H1 (cell line): Measurements from ENCODE around the gene CEP128. TPM values are rescaled to one million over a fixed set of nuclear protein-coding genes. Genes with fewer than 3 reads are reported as not detected.

Source experiments
- CTCF ChIA-PET: fragments of 300-600 bp; sonication (Branson Sonifier 250); formaldehyde crosslinking; loops from one replicate; lab custom pipeline; 2021; ENCODE audit not compliant: partially characterized antibody; lab: Charles Lee
- POLR2A ChIA-PET: fragments of 300-600 bp; sonication (Branson Sonifier 250); formaldehyde crosslinking; loops from one replicate; lab custom pipeline; 2021; ENCODE audit warnings: inconsistent platforms; ENCODE audit not compliant: partially characterized antibody; lab: Charles Lee
- DNase-seq, 2 experiments: peaks; one replicate each; pipeline versions ENCODE4 v3.0.0 to v3.0.0-alpha.2; 2010 to 2022; ENCODE audit warnings: low spot score in 2 of 2, low read depth in 1 of 2, mixed read lengths in 1 of 2
- FAIRE-seq: peaks from 2 replicates; lab custom pipeline; 2011; peaks lifted over from hg19 to GRCh38; lab: Jason Lieb, UNC
- H2AFZ ChIP-seq: 2 replicates; pipeline ENCODE4 v1.8.1; 2012; ENCODE audit warnings: low read length, inconsistent platforms
- H2AK5ac ChIP-seq: 2 replicates; pipeline ENCODE4 v1.6.1; 2013; ENCODE audit warnings: low read depth, low read length
- H2BK120ac ChIP-seq: replicated peaks from 2 replicates; pipeline ENCODE3; 2013; ENCODE audit warnings: low read depth, low read length, inconsistent platforms
- H2BK12ac ChIP-seq: 2 replicates; pipeline ENCODE4 v1.6.1; 2013; ENCODE audit warnings: low read depth, low read length
- H2BK15ac ChIP-seq: 2 replicates; pipeline ENCODE4 v1.6.1; 2013; ENCODE audit warnings: low read length
- H2BK20ac ChIP-seq: 2 replicates; pipeline ENCODE4 v1.6.1; 2013; ENCODE audit warnings: low read length
- H2BK5ac ChIP-seq: 2 replicates; pipeline ENCODE4 v1.6.1; 2013; ENCODE audit warnings: low read depth, low read length
- H3K14ac ChIP-seq: 2 replicates; pipeline ENCODE4 v1.6.1; 2013; ENCODE audit warnings: inconsistent platforms; ENCODE audit not compliant: insufficient read length
- H3K18ac ChIP-seq: 2 replicates; pipeline ENCODE4 v1.6.1; 2013; ENCODE audit warnings: low read length; ENCODE audit errors: extremely low read depth
- H3K23ac ChIP-seq: 2 replicates; pipeline ENCODE4 v1.6.1; 2013; ENCODE audit warnings: inconsistent platforms; ENCODE audit not compliant: insufficient read length
- H3K23me2 ChIP-seq: 2 replicates; pipeline ENCODE4 v1.6.1; 2013; ENCODE audit warnings: low read depth, low read length
- H3K27ac ChIP-seq: 2 replicates; pipeline ENCODE4 v1.6.1; 2011; ENCODE audit warnings: low read depth, low read length, inconsistent platforms
- H3K27me3 ChIP-seq, 4 experiments: replicated peaks in 1 of 4; 1 replicate in 1 of 4; 2 replicates in 3 of 4; pipeline versions ENCODE4 v1.6.1 to v1.8.1; 2011 to 2013; ENCODE audit warnings: low read length in 3 of 4, mild to moderate bottlenecking in 3 of 4, inconsistent platforms in 2 of 4, mixed read lengths in 2 of 4, moderate library complexity in 1 of 4; ENCODE audit not compliant: control insufficient read depth in 3 of 4, insufficient read depth in 3 of 4; ENCODE audit errors: extremely low read depth in 1 of 4
- H3K36me3 ChIP-seq, 4 experiments: 2 replicates each; pipeline versions ENCODE4 v1.6.1 to v1.8.1; 2011 to 2013; ENCODE audit warnings: mild to moderate bottlenecking in 4 of 4, low read length in 3 of 4, moderate library complexity in 2 of 4, control low read depth in 1 of 4, inconsistent platforms in 1 of 4; ENCODE audit not compliant: insufficient read depth in 4 of 4, control insufficient read depth in 2 of 4
- H3K4ac ChIP-seq: replicated peaks from 2 replicates; pipeline ENCODE3; 2013; ENCODE audit warnings: low read length, low read depth, mixed read lengths, inconsistent platforms; ENCODE audit not compliant: insufficient read length
- H3K4me1 ChIP-seq, 4 experiments: replicated peaks in 1 of 4; 1 replicate in 1 of 4; 2 replicates in 3 of 4; pipeline versions ENCODE4 v1.6.1 to v1.8.1; 2011 to 2013; ENCODE audit warnings: low read length in 3 of 4, inconsistent platforms in 2 of 4, mixed read lengths in 1 of 4; ENCODE audit not compliant: insufficient read depth in 4 of 4, control insufficient read depth in 3 of 4
- H3K4me2 ChIP-seq, 2 experiments: 2 replicates each; pipeline versions ENCODE4 v1.6.1 to v1.8.1; 2011 to 2013; ENCODE audit warnings: low read depth in 2 of 2, low read length in 2 of 2, control low read depth in 1 of 2, inconsistent platforms in 1 of 2, mild to moderate bottlenecking in 1 of 2; ENCODE audit not compliant: insufficient read depth in 1 of 2
- H3K4me3 ChIP-seq, 4 experiments: fragments of 200-600, 300-600 bp in 1 of 4; sonication (generic), shearing (Covaris generic), sonication (Bioruptor Twin) in 1 of 4; 2 replicates each; pipeline versions ENCODE4 v1.5.1 to v1.8.1; 2011 to 2016; ENCODE audit warnings: low read length in 4 of 4, low read depth in 3 of 4, control low read depth in 2 of 4, inconsistent platforms in 2 of 4, mild to moderate bottlenecking in 2 of 4, mixed read lengths in 1 of 4, moderate library complexity in 1 of 4; ENCODE audit not compliant: insufficient read depth in 2 of 4; ENCODE audit errors: extremely low read depth in 1 of 4
- H3K56ac ChIP-seq: replicated peaks from 2 replicates; pipeline ENCODE3; 2013; ENCODE audit warnings: low read depth, mild to moderate bottlenecking, mixed read lengths, low read length, inconsistent platforms; ENCODE audit not compliant: insufficient read length
- H3K79me1 ChIP-seq: 2 replicates; pipeline ENCODE4 v1.6.1; 2013; ENCODE audit warnings: low read depth, low read length, control low read depth
- H3K79me2 ChIP-seq, 2 experiments: 2 replicates each; pipeline versions ENCODE4 v1.6.1 to v1.8.1; 2012 to 2013; ENCODE audit warnings: low read length in 2 of 2, mild to moderate bottlenecking in 2 of 2, inconsistent platforms in 1 of 2; ENCODE audit not compliant: insufficient read depth in 2 of 2, control insufficient read depth in 1 of 2
- H3K9ac ChIP-seq, 4 experiments: replicated peaks in 1 of 4; 1 replicate in 1 of 4; 2 replicates in 3 of 4; pipeline versions ENCODE4 v1.6.1 to v1.8.1; 2011 to 2013; ENCODE audit warnings: low read depth in 3 of 4, low read length in 3 of 4, control low read depth in 2 of 4, mild to moderate bottlenecking in 2 of 4, moderate library complexity in 2 of 4, inconsistent platforms in 1 of 4; ENCODE audit errors: extremely low read depth in 1 of 4
- H3K9me3 ChIP-seq, 2 experiments: 2 replicates each; pipeline versions ENCODE4 v1.6.1 to v1.8.1; 2012 to 2013; ENCODE audit warnings: mild to moderate bottlenecking in 2 of 2, moderate library complexity in 2 of 2, control low read depth in 1 of 2, inconsistent platforms in 1 of 2, low read depth in 1 of 2, low read length in 1 of 2, mixed read lengths in 1 of 2; ENCODE audit not compliant: insufficient read depth in 2 of 2
- H4K20me1 ChIP-seq, 2 experiments: replicated peaks in 1 of 2; 2 replicates each; pipeline versions ENCODE3 to v1.8.1; 2011 to 2013; ENCODE audit warnings: inconsistent platforms in 2 of 2, low read length in 2 of 2, mild to moderate bottlenecking in 1 of 2; ENCODE audit not compliant: insufficient read depth in 2 of 2, control insufficient read depth in 1 of 2
- H4K5ac ChIP-seq: 2 replicates; pipeline ENCODE4 v1.6.1; 2013; ENCODE audit warnings: low read length, low read depth, mixed read lengths, inconsistent platforms; ENCODE audit not compliant: insufficient read length
- H4K8ac ChIP-seq: 2 replicates; pipeline ENCODE4 v1.8.0; 2013; ENCODE audit warnings: mild to moderate bottlenecking, moderate library complexity, low read length, inconsistent platforms; ENCODE audit not compliant: insufficient read depth; ENCODE audit errors: extremely low read depth
- H4K91ac ChIP-seq: replicated peaks from 2 replicates; pipeline ENCODE3; 2013; ENCODE audit warnings: low read length, mixed read lengths, inconsistent platforms; ENCODE audit not compliant: insufficient read length
- BRCA1 ChIP-seq: IDR thresholded peaks from 2 replicates; pipeline ENCODE4 v1.6.1; 2012; ENCODE audit warnings: low read depth, low read length, improper control_type of control experiment
- GTF2F1 ChIP-seq: IDR thresholded peaks from 2 replicates; pipeline ENCODE4 v1.6.1; 2012; ENCODE audit warnings: low read depth, low read length, improper control_type of control experiment, borderline replicate concordance
- JUN ChIP-seq: IDR thresholded peaks from 2 replicates; pipeline ENCODE4 v1.6.1; 2011; ENCODE audit warnings: low read depth, mild to moderate bottlenecking, improper control_type of control experiment, low read length
- JUND ChIP-seq: IDR thresholded peaks from 2 replicates; pipeline ENCODE4 v1.6.1; 2011; ENCODE audit warnings: mild to moderate bottlenecking, improper control_type of control experiment, low read length
- NRF1 ChIP-seq: IDR thresholded peaks from 2 replicates; pipeline ENCODE4 v1.6.1; 2011; ENCODE audit warnings: mild to moderate bottlenecking, low read depth, low read length, improper control_type of control experiment
- RXRA ChIP-seq: IDR thresholded peaks from 2 replicates; pipeline ENCODE4 v1.6.1; 2011; ENCODE audit warnings: low read depth, mild to moderate bottlenecking, low read length, moderate library complexity; ENCODE audit not compliant: insufficient read depth
- WGBS, 2 experiments: shearing (Covaris generic) in 1 of 2; methylation state at CpG; one replicate each; pipeline versions ENCODE4 v1.1.6 to v1.1.7; 2013 to 2015; ENCODE audit warnings: low lambda C conversion rate in 2 of 2, mixed read lengths in 2 of 2, inconsistent platforms in 1 of 2, low coverage in 1 of 2, missing lambda C conversion rate in 1 of 2; ENCODE audit not compliant: insufficient replicate concordance in 2 of 2, insufficient coverage in 1 of 2, insufficient read length in 1 of 2; ENCODE audit errors: extremely low coverage in 1 of 2, missing lambda C conversion rate in 1 of 2; 5-methylcytosine and 5-hydroxymethylcytosine counted together
- polyA plus RNA-seq, 7 experiments: library from polyadenylated mRNA; depleted of rRNA in 3 of 7; stranded (reverse) in 5 of 7; unstranded in 2 of 7; fragments of >200 nt in 5 of 7; fragments of 200-250 nt in 2 of 7; gene quantifications; 1 replicate in 5 of 7; 2 replicates in 1 of 7; 4 replicates in 1 of 7; pipeline versions ENCODE4 v1.2.1 to v1.2.3, GENCODE V29; 2011 to 2013; ENCODE audit warnings: missing spikeins in 2 of 7, mixed read lengths in 2 of 7
- total RNA-seq: library from RNA; stranded (reverse); fragmentation: NEBNext Ultra II Directional; extraction: Animal tissue kit (Norgen Biotek cat#: 25700); gene quantifications from 2 replicates; pipeline ENCODE4 v1.2.1, GENCODE V29; 2021

CEP128 gene
- total and polyA plus RNA-seq, 2 of the 8 experiments (the other 6 are each of a cell fraction or from before 2014, with no cell fraction given), result 1.9 to 17.0 TPM

GRCh38 chr14:80681651-80682050, 259.9 kb downstream of the CEP128 start:
- H3K79me2 ChIP-seq, result no peaks in the 10 kb centered on the region
- no peaks in the 10 kb centered on the region for H4K20me1 ChIP-seq
- no peak overlapping the region for H3K4me3 ChIP-seq
- H2BK15ac ChIP-seq, result no peak overlapping the region
- H3K14ac ChIP-seq, result no peak overlapping the region
- H4K8ac ChIP-seq, result no peak overlapping the region
- no peak overlapping the region for H3K56ac ChIP-seq
- POLR2A ChIA-PET, result no interaction called here
- no peak overlapping the region for H3K27ac ChIP-seq
- no peaks in the 10 kb centered on the region for H3K79me1 ChIP-seq
- no peak overlapping the region for H2AFZ ChIP-seq
- CTCF ChIA-PET, result no interaction called here
- no peak overlapping the region for H3K4me2 ChIP-seq
- no peak overlapping the region for H2AK5ac ChIP-seq
- H3K23me2 ChIP-seq, result no peaks in the 10 kb centered on the region
- no peak overlapping the region for H3K18ac ChIP-seq
- no peak overlapping the region for H2BK12ac ChIP-seq
- no peaks in the 10 kb centered on the region for H3K4me1 ChIP-seq
- no peaks in the 10 kb centered on the region for H3K27me3 ChIP-seq
- no peak overlapping the region for H2BK120ac ChIP-seq
- H3K36me3 ChIP-seq, result no peaks in the 10 kb centered on the region
- no peak overlapping the region for H2BK20ac ChIP-seq
- no peak overlapping the region for H3K4ac ChIP-seq
- 71% methylated on average over 3 of the region's 3 CpGs; no CpG with 5 or more reads in 1 of the 2 experiments for WGBS, 2 experiments
- no peak for DNase-seq
- peaks cover 6 to 7% of the 10 kb centered on the region in 2 experiments; a peak in 3 of 4 replicates for H3K9me3 ChIP-seq
- H4K91ac ChIP-seq, result no peak overlapping the region
- H3K9ac ChIP-seq, result no peak overlapping the region
- H4K5ac ChIP-seq, result no peak overlapping the region
- FAIRE-seq, result no peak
- no peak overlapping the region for H2BK5ac ChIP-seq
- H3K23ac ChIP-seq, result no peak overlapping the region
- TF ChIP-seq BRCA1, result no peak
- no peak for TF ChIP-seq JUND
- TF ChIP-seq JUN, result no peak
- TF ChIP-seq NRF1, result no peak
- TF ChIP-seq RXRA, result no peak
- TF ChIP-seq GTF2F1, result no peak
